Jurkat, Clone E6-1 (cell line): Measurements from ENCODE around the gene LDLRAP1. TPM values are rescaled to one million over a fixed set of nuclear protein-coding genes. Genes with fewer than 3 reads are reported as not detected.
"Not testable (repeated sequence)": the region's sequence is repeated elsewhere in the genome, so short reads cannot be mapped to it uniquely, and the experiment has no call there.

ENCODE experiments used
- DNase-seq: peaks from one replicate; pipeline ENCODE4 v3.0.0-alpha.2; 2011; ENCODE audit warnings: low read depth, low spot score
- H3K4me3 ChIP-seq: 2 replicates; pipeline ENCODE4 v1.5.1; 2011; ENCODE audit warnings: mild to moderate bottlenecking, low read length, control low read depth, moderate library complexity
- polyA plus RNA-seq: library from polyadenylated mRNA; unstranded; fragments of >200 nt; gene quantifications from one replicate; pipeline ENCODE4 v1.2.1, GENCODE V29; 2012; ENCODE audit warnings: missing spikeins; ENCODE audit not compliant: insufficient read length, insufficient read depth

LDLRAP1 gene
- polyA plus RNA-seq = 15.0 TPM

- peak within 1 kb of the TSS; percentile 50 for H3K4me3 ChIP-seq
- DNase-seq = no peak
Observed at GRCh38 chr1:25543425-25544242, at the start of gene LDLRAP1. LDLRAP1 (plus strand) TSS chr1:25543606; CDS start chr1:25543699, 93 bp downstream.

GRCh38 chr1:25494952-25495351 is 48.5 kb upstream of the LDLRAP1 start:
- no peak for DNase-seq
- H3K4me3 ChIP-seq = no peak overlapping the region

GRCh38 chr1:25500694-25501093 is 42.7 kb upstream of the LDLRAP1 start:
- no peak for DNase-seq

GRCh38 chr1:25501235-25502058 is 42.0 kb upstream of the LDLRAP1 start:
- H3K4me3 ChIP-seq = no peak overlapping the region
- no peak for DNase-seq

More at GRCh38 chr1:25500694-25501093, 42.7 kb upstream of the LDLRAP1 start:
- no peak overlapping the region for H3K4me3 ChIP-seq

- no peak for DNase-seq
- no peak overlapping the region for H3K4me3 ChIP-seq
Observed at GRCh38 chr1:25502957-25503356, 40.4 kb upstream of the LDLRAP1 start.

GRCh38 chr1:25503551-25504426 is 39.6 kb upstream of the LDLRAP1 start:
- no peak overlapping the region for H3K4me3 ChIP-seq
- DNase-seq = peak; percentile 30

GRCh38 chr1:25504706-25505595 is 38.5 kb upstream of the LDLRAP1 start:
- DNase-seq = no peak
- no peak overlapping the region for H3K4me3 ChIP-seq

GRCh38 chr1:25505656-25506385 is 37.6 kb upstream of the LDLRAP1 start:
- no peak overlapping the region for H3K4me3 ChIP-seq
- no peak for DNase-seq

GRCh38 chr1:25506566-25507463 is 36.6 kb upstream of the LDLRAP1 start:
- not testable (repeated sequence) for DNase-seq, H3K4me3 ChIP-seq

- no peak for DNase-seq
- no peak overlapping the region for H3K4me3 ChIP-seq
Observed at GRCh38 chr1:25513666-25514065, 29.7 kb upstream of the LDLRAP1 start.

GRCh38 chr1:25515033-25515432 is 28.4 kb upstream of the LDLRAP1 start:
- no peak overlapping the region for H3K4me3 ChIP-seq
- DNase-seq = no peak

GRCh38 chr1:25516686-25517085 is 26.7 kb upstream of the LDLRAP1 start:
- DNase-seq = no peak
- H3K4me3 ChIP-seq = no peak overlapping the region

GRCh38 chr1:25517476-25518394 is 25.7 kb upstream of the LDLRAP1 start:
- no peak for DNase-seq
- no peak overlapping the region for H3K4me3 ChIP-seq

GRCh38 chr1:25519624-25520023 is 23.8 kb upstream of the LDLRAP1 start:
- no peak overlapping the region for H3K4me3 ChIP-seq
- DNase-seq = no peak

- no peak overlapping the region for H3K4me3 ChIP-seq
- peak; percentile 58 for DNase-seq
Observed at GRCh38 chr1:25520446-25521061, 22.9 kb upstream of the LDLRAP1 start.
